BJ (cell line): ENCODE results near the gene OSBPL5. TPM values are rescaled to one million over a fixed set of nuclear protein-coding genes. Genes with fewer than 3 reads are reported as not detected.
A peak's percentile ranks its signal among the peaks of the same experiment; 100 is the strongest.

Experiments
- CTCF ChIA-PET: fragments of 350-600 bp; formaldehyde crosslinking; extraction: SDS; loops from one replicate; lab custom pipeline; 2021; ENCODE audit warnings: antibody characterized with exemption, inconsistent platforms; lab: Yijun Ruan, JAX
- POLR2A ChIA-PET: fragments of 300-600 bp; sonication (Branson Sonifier 250); formaldehyde crosslinking; extraction: SDS; loops from one replicate; lab custom pipeline; 2021; ENCODE audit warnings: antibody characterized with exemption; lab: Charles Lee
- DNase-seq: peaks from one replicate; pipeline ENCODE4 v3.0.0-alpha.2; 2011; ENCODE audit warnings: low read depth
- H3K27me3 ChIP-seq: 2 replicates; pipeline ENCODE4 v1.6.0; 2011; ENCODE audit warnings: low read length; ENCODE audit not compliant: control insufficient read depth, insufficient read depth
- H3K36me3 ChIP-seq: 2 replicates; pipeline ENCODE4 v1.5.1; 2011; ENCODE audit warnings: low read length; ENCODE audit not compliant: control insufficient read depth, insufficient read depth
- H3K4me3 ChIP-seq: 2 replicates; pipeline ENCODE4 v1.5.1; 2011; ENCODE audit warnings: low read depth, mild to moderate bottlenecking, control low read depth, low read length
- polyA plus RNA-seq: library from polyadenylated mRNA; depleted of rRNA; stranded (reverse); fragments of >200 nt; gene quantifications from 2 replicates; pipeline ENCODE4 v1.2.3, GENCODE V29; 2011
- TF ChIP-seq, protein P1 (sequence below): IDR thresholded peaks from 2 replicates; pipeline ENCODE4 v1.5.1; 2011; ENCODE audit warnings: low read depth, mild to moderate bottlenecking, control low read depth, inconsistent platforms, low read length, moderate library complexity; ENCODE audit not compliant: insufficient read depth

OSBPL5 gene
- polyA plus RNA-seq, 1 experiment, result 20.8 TPM

DNA sequence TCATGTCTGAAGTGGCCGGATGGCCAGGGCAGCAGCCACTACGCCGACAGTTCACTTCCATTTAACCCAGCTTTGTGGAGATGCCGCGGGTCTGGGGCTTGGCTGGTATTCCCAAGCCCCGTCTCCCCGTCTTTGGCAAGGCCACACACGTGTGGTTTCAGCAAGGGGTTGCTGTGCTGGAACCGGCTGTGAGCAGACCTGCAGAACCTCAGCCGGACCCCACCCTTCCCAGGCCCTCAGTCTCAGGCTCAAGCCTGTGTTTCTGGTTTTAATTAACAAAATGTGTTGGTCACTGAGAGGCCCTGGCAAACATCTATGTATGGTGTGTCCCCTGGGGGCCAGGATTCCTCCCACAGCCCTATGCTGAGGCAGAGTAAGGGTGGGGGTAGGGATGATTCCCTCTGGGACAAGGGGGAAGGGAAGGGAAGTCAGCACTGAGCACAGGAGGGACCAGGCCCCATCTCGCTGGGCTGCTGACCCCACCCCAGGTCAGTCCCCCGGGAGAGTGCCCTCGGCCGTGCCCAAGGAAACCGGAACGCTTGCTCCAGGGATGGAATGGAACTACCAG is 9.3 kb downstream of the OSBPL5 start:
- ChIA-PET POLR2A (no interaction called here), CTCF (interaction anchor here (1.6 kb wide), 1 partner anchor 40 kb away, joined by 5 read pairs; no protein-coding TSS in a partner anchor)
- Histone ChIP-seq H3K27me3 (no peaks in the 10 kb centered on the region), H3K36me3 (peaks cover 4% of the 10 kb centered on the region), H3K4me3 (peak overlapping the region; percentile 20)
- TF ChIP-seq, protein P1, sequence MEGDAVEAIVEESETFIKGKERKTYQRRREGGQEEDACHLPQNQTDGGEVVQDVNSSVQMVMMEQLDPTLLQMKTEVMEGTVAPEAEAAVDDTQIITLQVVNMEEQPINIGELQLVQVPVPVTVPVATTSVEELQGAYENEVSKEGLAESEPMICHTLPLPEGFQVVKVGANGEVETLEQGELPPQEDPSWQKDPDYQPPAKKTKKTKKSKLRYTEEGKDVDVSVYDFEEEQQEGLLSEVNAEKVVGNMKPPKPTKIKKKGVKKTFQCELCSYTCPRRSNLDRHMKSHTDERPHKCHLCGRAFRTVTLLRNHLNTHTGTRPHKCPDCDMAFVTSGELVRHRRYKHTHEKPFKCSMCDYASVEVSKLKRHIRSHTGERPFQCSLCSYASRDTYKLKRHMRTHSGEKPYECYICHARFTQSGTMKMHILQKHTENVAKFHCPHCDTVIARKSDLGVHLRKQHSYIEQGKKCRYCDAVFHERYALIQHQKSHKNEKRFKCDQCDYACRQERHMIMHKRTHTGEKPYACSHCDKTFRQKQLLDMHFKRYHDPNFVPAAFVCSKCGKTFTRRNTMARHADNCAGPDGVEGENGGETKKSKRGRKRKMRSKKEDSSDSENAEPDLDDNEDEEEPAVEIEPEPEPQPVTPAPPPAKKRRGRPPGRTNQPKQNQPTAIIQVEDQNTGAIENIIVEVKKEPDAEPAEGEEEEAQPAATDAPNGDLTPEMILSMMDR, result no peak
- peak; percentile 56 for DNase-seq

DNA sequence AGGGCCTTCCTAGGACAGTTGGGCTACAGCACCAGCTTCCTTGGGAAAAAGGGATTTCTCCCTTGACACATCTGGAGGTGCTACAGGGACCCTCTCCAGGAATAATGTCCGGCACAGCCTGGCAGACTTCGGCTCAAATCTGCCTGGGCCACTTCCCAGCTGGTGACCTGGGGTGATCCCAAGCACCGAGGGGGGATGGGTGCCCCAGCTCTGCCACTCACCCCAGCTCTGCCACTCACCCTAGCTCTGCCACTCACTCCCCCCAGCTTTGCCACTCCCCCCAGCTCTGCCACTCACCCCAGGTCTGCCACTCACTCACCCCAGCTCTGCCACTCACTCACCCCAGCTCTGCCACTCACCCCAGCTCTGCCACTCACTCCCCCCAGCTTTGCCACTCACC is 9.9 kb downstream of the OSBPL5 start:
- TF ChIP-seq, protein P1, result no peak
- peaks cover 4% of the 10 kb centered on the region for H3K36me3 ChIP-seq
- ChIA-PET POLR2A (no interaction called here), CTCF (interaction anchor here (1.6 kb wide), 1 partner anchor 40 kb away, joined by 5 read pairs; no protein-coding TSS in a partner anchor)
- H3K27me3 ChIP-seq, result no peaks in the 10 kb centered on the region
- peak overlapping the region; percentile 20 for H3K4me3 ChIP-seq
- DNase-seq, result no peak

DNA sequence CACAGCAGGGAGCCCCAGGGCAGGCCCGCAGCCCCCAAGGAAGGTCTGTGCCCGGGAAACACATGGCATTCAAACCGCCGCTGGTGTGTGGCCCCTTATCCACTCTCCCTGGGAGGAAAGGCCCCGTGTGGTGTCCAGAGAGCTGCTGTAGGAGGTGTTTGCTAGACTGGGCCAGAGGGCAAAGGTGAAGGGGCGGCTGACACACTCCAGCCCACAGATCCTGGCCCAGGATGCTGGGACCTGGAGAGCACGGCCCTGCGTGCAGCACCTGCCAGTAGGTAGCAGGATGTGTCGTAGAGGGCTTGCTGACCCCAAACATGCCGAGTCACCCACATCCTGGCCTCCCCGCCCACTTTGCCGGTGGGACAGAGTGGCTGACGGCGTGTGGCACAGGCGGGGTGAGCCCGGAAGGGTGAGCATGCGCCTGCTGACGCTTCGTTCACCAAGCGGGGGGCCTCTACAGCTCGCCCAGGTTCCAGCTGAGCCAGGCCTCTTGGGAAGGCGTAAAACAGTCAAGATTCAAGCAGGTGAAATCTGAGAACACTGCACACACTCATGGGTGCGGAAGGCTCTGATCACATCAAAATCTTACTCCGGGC is 11.0 kb downstream of the OSBPL5 start:
- Histone ChIP-seq H3K4me3 (no peak overlapping the region), H3K36me3 (peaks cover 4% of the 10 kb centered on the region), H3K27me3 (no peaks in the 10 kb centered on the region)
- CTCF ChIA-PET, result interaction anchor here (0.5 kb wide), 1 partner anchor 187 kb away, joined by 3 read pairs; no protein-coding TSS in a partner anchor
- POLR2A ChIA-PET, result no interaction called here
- TF ChIP-seq, protein P1, result no peak
- no peak for DNase-seq

DNA sequence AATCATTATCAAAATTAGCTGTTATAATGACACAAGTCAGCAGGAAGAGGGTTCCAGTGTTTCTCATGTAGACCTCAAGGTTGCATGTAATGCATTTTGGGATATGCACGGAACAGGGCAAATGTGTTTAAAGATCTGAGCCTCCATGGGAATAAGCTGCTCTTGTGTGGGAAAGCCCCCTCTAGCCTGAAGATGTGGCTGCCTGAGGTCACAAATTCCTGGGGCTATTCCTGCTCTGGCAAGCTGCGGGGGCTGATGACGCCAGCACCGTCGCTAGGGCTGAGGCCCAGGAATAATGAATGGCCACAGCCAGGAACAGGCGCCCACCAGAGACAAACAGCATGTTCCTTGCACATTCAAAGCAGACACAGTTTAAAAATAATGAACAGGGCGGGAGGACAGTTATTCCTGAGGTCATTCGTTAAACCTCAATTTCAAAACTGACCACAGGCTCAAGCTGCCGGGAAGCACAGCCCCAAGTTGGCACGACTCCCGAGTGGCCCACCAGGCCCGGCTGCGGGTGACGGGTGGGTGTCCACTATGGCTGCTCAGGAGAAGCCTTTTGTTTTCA is 11.7 kb downstream of the OSBPL5 start:
- ChIA-PET POLR2A (no interaction called here), CTCF (no interaction called here)
- H3K27me3 ChIP-seq, result no peaks in the 10 kb centered on the region
- H3K36me3 ChIP-seq, result peaks cover 4% of the 10 kb centered on the region
- TF ChIP-seq, protein P1, result no peak
- no peak overlapping the region for H3K4me3 ChIP-seq
- DNase-seq, result peak; percentile 74

DNA sequence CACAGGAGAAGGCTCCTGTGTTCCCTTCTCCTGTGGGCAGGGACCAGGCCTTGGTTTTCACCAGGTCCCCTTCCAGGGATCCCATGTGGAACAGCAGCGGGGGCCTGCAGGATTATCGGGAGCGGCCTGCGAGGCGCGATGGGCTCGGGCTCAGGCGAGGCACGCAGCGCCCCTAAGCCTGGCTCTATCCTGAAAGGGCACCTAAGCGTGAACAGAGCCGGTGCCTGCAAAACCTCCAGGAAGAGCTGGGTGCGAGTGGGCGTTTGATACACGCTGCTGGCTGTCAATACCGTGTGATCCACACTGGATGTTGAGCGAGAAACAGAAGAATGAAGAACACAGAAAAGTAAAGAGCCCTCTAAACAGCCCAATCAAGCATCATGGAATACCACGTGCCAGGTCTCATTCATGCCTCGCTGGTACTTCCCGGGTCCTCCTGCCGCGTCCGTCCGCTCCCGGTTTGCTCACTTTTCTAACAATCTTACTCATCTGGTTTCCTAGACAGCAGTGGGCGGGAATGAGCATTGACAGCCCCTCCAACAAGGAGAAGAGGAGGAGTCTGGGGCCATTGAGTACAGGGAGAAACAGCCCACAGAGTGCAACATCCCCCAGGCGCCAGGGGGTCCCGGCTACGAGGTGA is 12.5 kb downstream of the OSBPL5 start:
- ChIA-PET CTCF (no interaction called here), POLR2A (no interaction called here)
- TF ChIP-seq, protein P1, result no peak
- Histone ChIP-seq H3K4me3 (no peak overlapping the region), H3K27me3 (no peaks in the 10 kb centered on the region), H3K36me3 (peaks cover 2% of the 10 kb centered on the region)
- no peak for DNase-seq
